Measurements from ENCODE around the gene VWA8. TPM values are rescaled to one million over a fixed set of nuclear protein-coding genes. Genes with fewer than 3 reads are reported as not detected.

The VWA8 gene
- polyA plus RNA-seq, 1 donor (not counting 4 experiments of a cell fraction or from before 2014, with no cell fraction given), result 17.8 TPM

DNA sequence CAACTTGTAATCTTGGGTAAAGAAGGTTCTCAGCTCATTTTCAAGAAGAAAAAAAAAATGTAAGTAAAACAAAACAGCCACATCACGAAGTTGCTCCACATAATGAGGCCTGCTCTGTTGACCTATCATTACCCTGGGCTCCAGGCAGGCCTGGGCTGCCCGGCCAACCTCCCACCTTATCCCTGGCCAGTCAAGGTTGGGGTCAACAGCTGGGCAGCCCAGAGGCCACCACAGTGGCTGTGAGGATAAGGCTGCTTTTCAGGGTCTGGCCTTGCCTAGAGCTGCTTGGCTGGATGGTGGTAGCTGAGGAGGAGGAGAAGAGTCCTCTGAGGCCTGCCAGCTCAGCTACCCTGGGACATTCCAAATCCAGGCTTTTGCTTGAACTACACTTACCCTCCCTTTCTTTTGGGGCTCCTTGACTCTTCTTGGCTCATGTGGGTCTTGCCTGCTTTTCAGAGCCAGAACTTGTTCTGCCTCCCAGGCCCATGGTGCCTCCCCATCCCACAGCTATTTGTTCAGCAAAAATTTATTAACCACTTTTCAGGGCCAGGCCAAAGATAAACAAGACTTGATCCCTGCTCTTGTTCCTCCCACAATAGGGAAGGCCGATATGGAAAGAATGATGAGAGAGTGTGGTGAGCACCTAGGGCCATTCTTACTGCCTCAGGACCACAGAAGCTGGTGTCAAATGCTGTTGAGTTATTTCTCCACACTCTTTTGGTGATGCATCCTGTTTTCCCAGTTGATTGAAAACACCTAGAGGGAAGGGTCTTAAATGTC is 401.9 kb downstream of the VWA8 start:
- Histone ChIP-seq H3K27me3 (ENCODE audit: control insufficient read depth, extremely low read depth, insufficient read depth, low read length) (no peaks in the 10 kb centered on the region), H3K4me1 (ENCODE audit: control insufficient read depth, extremely low read depth, insufficient read depth, low read length) (peaks cover 12% of the 10 kb centered on the region), H3K27ac (ENCODE audit: control insufficient read depth, insufficient read depth, low read length) (no peak overlapping the region), H3K9me3 (ENCODE audit: control insufficient read depth, low read depth, low read length) (no peaks in the 10 kb centered on the region), H3K9me1 (ENCODE audit: control insufficient read depth, extremely low read depth, insufficient read depth, low read length) (no peaks in the 10 kb centered on the region), H4K20me1 (ENCODE audit: control insufficient read depth, extremely low read depth, insufficient read depth, low read length) (no peaks in the 10 kb centered on the region), H3K9ac (ENCODE audit: control insufficient read depth, extremely low read depth, insufficient read depth, low read length) (no peak overlapping the region), H3K79me2 (ENCODE audit: control insufficient read depth, insufficient read depth, low read length) (no peaks in the 10 kb centered on the region), H3K4me2 (ENCODE audit: control insufficient read depth, extremely low read depth, insufficient read depth, low read depth, low read length) (no peak overlapping the region), H3K36me3 (ENCODE audit: control insufficient read depth in 2 of 2, extremely low read depth in 1 of 2, insufficient read depth in 2 of 2, low read length in 2 of 2) (no peaks in the 10 kb centered on the region), H3K4me3 (ENCODE audit: control insufficient read depth in 2 of 3, extremely low read depth in 1 of 3, insufficient read depth in 2 of 3, low read depth in 1 of 3, low read length in 3 of 3) (no peak overlapping the region), H2AFZ (ENCODE audit: control insufficient read depth, low read length) (no peak overlapping the region)
- no peak for TF ChIP-seq EZH2 (IDR thresholded peaks at IDR 0.05; ENCODE audit: low read length)
- TF ChIP-seq, protein P1, sequence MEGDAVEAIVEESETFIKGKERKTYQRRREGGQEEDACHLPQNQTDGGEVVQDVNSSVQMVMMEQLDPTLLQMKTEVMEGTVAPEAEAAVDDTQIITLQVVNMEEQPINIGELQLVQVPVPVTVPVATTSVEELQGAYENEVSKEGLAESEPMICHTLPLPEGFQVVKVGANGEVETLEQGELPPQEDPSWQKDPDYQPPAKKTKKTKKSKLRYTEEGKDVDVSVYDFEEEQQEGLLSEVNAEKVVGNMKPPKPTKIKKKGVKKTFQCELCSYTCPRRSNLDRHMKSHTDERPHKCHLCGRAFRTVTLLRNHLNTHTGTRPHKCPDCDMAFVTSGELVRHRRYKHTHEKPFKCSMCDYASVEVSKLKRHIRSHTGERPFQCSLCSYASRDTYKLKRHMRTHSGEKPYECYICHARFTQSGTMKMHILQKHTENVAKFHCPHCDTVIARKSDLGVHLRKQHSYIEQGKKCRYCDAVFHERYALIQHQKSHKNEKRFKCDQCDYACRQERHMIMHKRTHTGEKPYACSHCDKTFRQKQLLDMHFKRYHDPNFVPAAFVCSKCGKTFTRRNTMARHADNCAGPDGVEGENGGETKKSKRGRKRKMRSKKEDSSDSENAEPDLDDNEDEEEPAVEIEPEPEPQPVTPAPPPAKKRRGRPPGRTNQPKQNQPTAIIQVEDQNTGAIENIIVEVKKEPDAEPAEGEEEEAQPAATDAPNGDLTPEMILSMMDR (optimal IDR thresholded peaks at IDR 0.05 in 1 of 3, IDR thresholded peaks at IDR 0.05 in 1 of 3, conservative IDR thresholded peaks at IDR 0.05 in 1 of 3; ENCODE audit: extremely low read depth in 1 of 3, insufficient read depth in 2 of 3, low read length in 3 of 3), result no peak
- FAIRE-seq (no peak), DNase-seq (ENCODE audit: low read depth, low spot score) (no peak)
- dilution Hi-C loops (cut with MboI; ENCODE audit: extremely low pct_ligation_motif_present, low sequenced_read_pairs), result no loop called here

DNA sequence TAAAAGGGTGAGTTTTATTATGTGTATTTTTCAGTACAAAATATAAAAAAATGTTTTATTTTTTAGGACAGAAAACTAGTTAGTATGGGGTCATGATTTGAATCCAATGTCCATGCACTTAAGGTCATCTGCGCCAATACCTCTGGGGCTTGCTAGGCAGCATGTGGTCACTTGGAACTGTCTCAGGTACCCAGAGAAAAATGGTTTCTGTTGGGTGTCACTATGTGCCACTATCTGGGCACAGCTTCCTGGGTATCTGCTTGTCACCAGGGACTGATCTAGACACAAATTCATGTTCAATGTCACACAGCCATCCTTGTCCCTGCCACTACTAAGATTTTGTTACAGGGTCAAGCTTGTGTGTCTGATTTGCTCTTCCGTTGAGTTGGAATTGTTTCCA is 403.2 kb downstream of the VWA8 start:
- TF ChIP-seq EZH2 (IDR thresholded peaks at IDR 0.05; ENCODE audit: low read length), result no peak
- TF ChIP-seq, protein P1 (optimal IDR thresholded peaks at IDR 0.05 in 1 of 3, IDR thresholded peaks at IDR 0.05 in 1 of 3, conservative IDR thresholded peaks at IDR 0.05 in 1 of 3; ENCODE audit: extremely low read depth in 1 of 3, insufficient read depth in 2 of 3, low read length in 3 of 3), result no peak
- DNase-seq (ENCODE audit: low read depth, low spot score) (no peak), FAIRE-seq (no peak)
- Histone ChIP-seq H3K36me3 (ENCODE audit: control insufficient read depth in 2 of 2, extremely low read depth in 1 of 2, insufficient read depth in 2 of 2, low read length in 2 of 2) (no peaks in the 10 kb centered on the region), H3K4me2 (ENCODE audit: control insufficient read depth, extremely low read depth, insufficient read depth, low read depth, low read length) (no peak overlapping the region), H2AFZ (ENCODE audit: control insufficient read depth, low read length) (no peak overlapping the region), H3K4me1 (ENCODE audit: control insufficient read depth, extremely low read depth, insufficient read depth, low read length) (peaks cover 12% of the 10 kb centered on the region), H3K9me3 (ENCODE audit: control insufficient read depth, low read depth, low read length) (no peaks in the 10 kb centered on the region), H4K20me1 (ENCODE audit: control insufficient read depth, extremely low read depth, insufficient read depth, low read length) (no peaks in the 10 kb centered on the region), H3K9ac (ENCODE audit: control insufficient read depth, extremely low read depth, insufficient read depth, low read length) (no peak overlapping the region), H3K9me1 (ENCODE audit: control insufficient read depth, extremely low read depth, insufficient read depth, low read length) (no peaks in the 10 kb centered on the region), H3K4me3 (ENCODE audit: control insufficient read depth in 2 of 3, extremely low read depth in 1 of 3, insufficient read depth in 2 of 3, low read depth in 1 of 3, low read length in 3 of 3) (no peak overlapping the region), H3K27me3 (ENCODE audit: control insufficient read depth, extremely low read depth, insufficient read depth, low read length) (peaks cover 2% of the 10 kb centered on the region), H3K79me2 (ENCODE audit: control insufficient read depth, insufficient read depth, low read length) (no peaks in the 10 kb centered on the region), H3K27ac (ENCODE audit: control insufficient read depth, insufficient read depth, low read length) (no peak overlapping the region)
- dilution Hi-C loops (cut with MboI; ENCODE audit: extremely low pct_ligation_motif_present, low sequenced_read_pairs), result no loop called here
